Right lobe of liver (tissue), 4 donors: ENCODE measurements around the gene TCEANC.

ENCODE experiments used
- POLR2A ChIP-seq: fragments of 450-650 bp; IDR thresholded peaks from one replicate; pipeline ENCODE4 v1.6.1; 2017; ENCODE audit warnings: antibody characterized with exemption, mild to moderate bottlenecking
- TF ChIP-seq, protein P1 (sequence below), 4 donors: fragments of 200-600 bp in 3 of 4; fragments of 450-650 bp in 1 of 4; IDR thresholded peaks; one replicate each; pipeline versions ENCODE4 v1.5.1 to v1.8.0; 2016 to 2022; ENCODE audit warnings: antibody characterized with exemption in 4 of 4, mild to moderate bottlenecking in 2 of 4
- donor health status: DM: no; HTN: no; CAD: no.
- donor health status: DM: no; HTN: no; CAD: no.
- donor health status: DM: no; HTN: yes; CAD: no.

DNA sequence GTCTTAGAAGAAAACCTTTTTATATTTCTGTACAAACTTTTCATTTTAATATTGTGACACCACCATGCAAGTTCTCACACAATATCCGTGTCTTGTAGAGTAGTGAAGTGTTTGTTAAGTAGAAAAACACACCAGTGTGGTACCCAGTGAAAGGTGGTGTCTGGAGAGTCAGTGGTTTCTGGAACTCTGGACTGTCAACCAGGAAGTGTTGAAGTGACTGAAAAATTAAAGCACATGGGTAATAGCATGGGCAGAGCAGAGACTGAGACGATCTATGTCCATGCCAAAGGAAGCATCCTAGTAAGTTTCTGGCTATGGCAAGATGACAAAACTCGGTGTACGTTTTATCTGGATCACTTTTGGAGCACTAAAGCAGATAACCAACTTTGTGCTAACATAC lies 58.2 kb downstream of the TCEANC start:
- TF ChIP-seq, protein P1, sequence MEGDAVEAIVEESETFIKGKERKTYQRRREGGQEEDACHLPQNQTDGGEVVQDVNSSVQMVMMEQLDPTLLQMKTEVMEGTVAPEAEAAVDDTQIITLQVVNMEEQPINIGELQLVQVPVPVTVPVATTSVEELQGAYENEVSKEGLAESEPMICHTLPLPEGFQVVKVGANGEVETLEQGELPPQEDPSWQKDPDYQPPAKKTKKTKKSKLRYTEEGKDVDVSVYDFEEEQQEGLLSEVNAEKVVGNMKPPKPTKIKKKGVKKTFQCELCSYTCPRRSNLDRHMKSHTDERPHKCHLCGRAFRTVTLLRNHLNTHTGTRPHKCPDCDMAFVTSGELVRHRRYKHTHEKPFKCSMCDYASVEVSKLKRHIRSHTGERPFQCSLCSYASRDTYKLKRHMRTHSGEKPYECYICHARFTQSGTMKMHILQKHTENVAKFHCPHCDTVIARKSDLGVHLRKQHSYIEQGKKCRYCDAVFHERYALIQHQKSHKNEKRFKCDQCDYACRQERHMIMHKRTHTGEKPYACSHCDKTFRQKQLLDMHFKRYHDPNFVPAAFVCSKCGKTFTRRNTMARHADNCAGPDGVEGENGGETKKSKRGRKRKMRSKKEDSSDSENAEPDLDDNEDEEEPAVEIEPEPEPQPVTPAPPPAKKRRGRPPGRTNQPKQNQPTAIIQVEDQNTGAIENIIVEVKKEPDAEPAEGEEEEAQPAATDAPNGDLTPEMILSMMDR (IDR thresholded peaks at IDR 0.05): no peak
- TF ChIP-seq POLR2A: no peak
